ENCODE data around the gene PIP4K2C. TPM values are rescaled to one million over a fixed set of nuclear protein-coding genes. Genes with fewer than 3 reads are reported as not detected.
A peak's percentile ranks its signal among the peaks of the same experiment; 100 is the strongest.
"Not testable (repeated sequence)": the region's sequence is repeated elsewhere in the genome, so short reads cannot be mapped to it uniquely, and the experiment has no call there.

PIP4K2C gene
- total RNA-seq, 4 donors from 2014 or later, result 21.7 to 38.7 (median 33.1) TPM

GRCh38 chr12:57631566-57632072, 40.6 kb downstream of the PIP4K2C start:
- peaks cover 0 to 5% of the 10 kb centered on the region in 2 donors for H3K36me3 ChIP-seq
- peak overlapping the region in 2 of 4 donors; percentile 49 to 75 for H3K27ac ChIP-seq
- no CpG with 5 or more reads among the region's 26 CpGs for WGBS, 2 donors (ENCODE audit: low coverage in 1 of 2)
- no peak for ATAC-seq
- H3K4me3 ChIP-seq, result peak overlapping the region in 1 of 2 donors; percentile 66
- H3K27me3 ChIP-seq, result peaks cover 64% of the 10 kb centered on the region
- peaks cover 0 to 38% (median 10%) of the 10 kb centered on the region in 3 donors for H3K4me1 ChIP-seq
- TF ChIP-seq EP300 (IDR thresholded peaks at IDR 0.05), result no peak
- TF ChIP-seq POLR2A (IDR thresholded peaks at IDR 0.05), result no peak
- no peak for TF ChIP-seq POLR2AphosphoS5 (IDR thresholded peaks at IDR 0.05)
- no peak for TF ChIP-seq CTCF (IDR thresholded peaks at IDR 0.05)
- H3K9me3 ChIP-seq, result no peaks in the 10 kb centered on the region

- TF ChIP-seq CTCF (IDR thresholded peaks at IDR 0.05) (no peak), POLR2AphosphoS5 (IDR thresholded peaks at IDR 0.05) (no peak), EP300 (IDR thresholded peaks at IDR 0.05) (no peak), POLR2A (IDR thresholded peaks at IDR 0.05) (no peak)
- Histone ChIP-seq H3K27ac (peak overlapping the region in 3 of 4 donors; percentile 49 to 75 (median 61)), H3K4me1 (peaks cover 0 to 33% (median 10%) of the 10 kb centered on the region in 3 donors), H3K27me3 (peaks cover 68% of the 10 kb centered on the region), H3K36me3 (peaks cover 0 to 4% of the 10 kb centered on the region in 2 donors), H3K9me3 (no peaks in the 10 kb centered on the region), H3K4me3 (peak overlapping the region; percentile 35 to 66)
- 0% methylated on average over 8 to 12 of the region's 67 CpGs for WGBS, 2 donors (ENCODE audit: low coverage in 1 of 2)
- ATAC-seq, result peak; percentile 35
These were observed 41.3 kb downstream of the PIP4K2C start for GRCh38 chr12:57632073-57632957.

GRCh38 chr12:57632958-57633840, 42.2 kb downstream of the PIP4K2C start, which contains the start of gene B4GALNT1:
Gene B4GALNT1, minus strand, starts transcription at chr12:57633201. Its CDS starts 1,069 bp downstream, at chr12:57632132.
- WGBS, 2 donors (ENCODE audit: low coverage in 1 of 2), result 9 to 20% methylated on average over 5 to 7 of the region's 58 CpGs
- H3K27ac ChIP-seq, result peak within 1 kb of the TSS in 3 of 4 donors; percentile 49 to 75 (median 61)
- peaks cover 60% of the 10 kb centered on the region for H3K27me3 ChIP-seq

GRCh38 chr12:57636731-57637130, 45.7 kb downstream of the PIP4K2C start:
- ATAC-seq, H3K4me3 ChIP-seq, H3K36me3 ChIP-seq, H3K9me3 ChIP-seq, H3K27ac ChIP-seq: not testable (repeated sequence)
- H3K27me3 ChIP-seq, result peaks cover 75% of the 10 kb centered on the region
- WGBS, 2 donors (ENCODE audit: low coverage in 1 of 2), result 72 to 78% methylated on average over 4 to 8 of the region's 9 CpGs
- peaks cover 0 to 19% (median 9%) of the 10 kb centered on the region in 3 donors for H3K4me1 ChIP-seq

More at GRCh38 chr12:57632958-57633840, 42.2 kb downstream of the PIP4K2C start, which contains the start of gene B4GALNT1:
- Histone ChIP-seq H3K4me3 (peak within 1 kb of the TSS; percentile 35 to 66), H3K4me1 (peaks cover 0 to 24% (median 10%) of the 10 kb centered on the region in 3 donors), H3K36me3 (peaks cover 0 to 4% of the 10 kb centered on the region in 2 donors), H3K9me3 (no peaks in the 10 kb centered on the region)
- ATAC-seq, result peak; percentile 85
- TF ChIP-seq EP300 (IDR thresholded peaks at IDR 0.05) (no peak), CTCF (IDR thresholded peaks at IDR 0.05) (peak in 3 of 4 experiments; percentile 89 to 96 (median 92)), POLR2AphosphoS5 (IDR thresholded peaks at IDR 0.05) (peak; percentile 32)

GRCh38 chr12:57637364-57637763, 46.4 kb downstream of the PIP4K2C start:
- Histone ChIP-seq H3K27me3 (peaks cover 75% of the 10 kb centered on the region), H3K9me3 (no peaks in the 10 kb centered on the region), H3K36me3 (no peaks in the 10 kb centered on the region), H3K4me3 (no peak overlapping the region), H3K27ac (no peak overlapping the region), H3K4me1 (peaks cover 0 to 12% (median 3%) of the 10 kb centered on the region in 3 donors)
- TF ChIP-seq CTCF (IDR thresholded peaks at IDR 0.05), result no peak
- no peak for ATAC-seq
- WGBS, 2 donors (ENCODE audit: low coverage in 1 of 2), result 44 to 62% methylated on average over 2 to 3 of the region's 3 CpGs
